ENCODE data around the gene SOSTDC1.

SOSTDC1 gene

GRCh38 chr7:16428182-16428581, 37.4 kb downstream of the SOSTDC1 start:
- no peaks in the 10 kb centered on the region for H3K9me3 ChIP-seq (ENCODE audit: insufficient read depth, low read depth, low read length)
- H3K4me3 ChIP-seq (ENCODE audit: low read length, poor library complexity, severe bottlenecking): no peak overlapping the region
- no peaks in the 10 kb centered on the region for H3F3A ChIP-seq (ENCODE audit: low read depth)
- no peaks in the 10 kb centered on the region for H3K9me2 ChIP-seq (replicated peaks; ENCODE audit: low read depth, low read length)
- no peaks in the 10 kb centered on the region for H3K36me3 ChIP-seq (ENCODE audit: insufficient read depth, low read length)
- H3K9ac ChIP-seq (ENCODE audit: low read depth, low read length, poor library complexity, severe bottlenecking): no peak overlapping the region
- H2AFZ ChIP-seq (ENCODE audit: low read length): peak overlapping the region; percentile 51
- H4K20me1 ChIP-seq (ENCODE audit: insufficient read depth, low read length, poor library complexity, severe bottlenecking): no peaks in the 10 kb centered on the region
- no peak for TF ChIP-seq CTCF (conservative IDR thresholded peaks at IDR 0.05; ENCODE audit: low read length)
- TF ChIP-seq EZH2phosphoT487 (IDR thresholded peaks at IDR 0.05; ENCODE audit: borderline replicate concordance): no peak
- peaks cover 10% of the 10 kb centered on the region for H3K4me1 ChIP-seq (ENCODE audit: insufficient read depth, low read length, poor library complexity, severe bottlenecking)
- H3K79me2 ChIP-seq (ENCODE audit: insufficient read depth, low read length): no peaks in the 10 kb centered on the region
- H3K27me3 ChIP-seq (ENCODE audit: insufficient read depth, low read length, poor library complexity, severe bottlenecking): no peaks in the 10 kb centered on the region
- H3K4me2 ChIP-seq (ENCODE audit: low read depth, low read length, poor library complexity, severe bottlenecking): no peak overlapping the region

GRCh38 chr7:16423761-16424160, 41.8 kb downstream of the SOSTDC1 start:
- no peaks in the 10 kb centered on the region for H3K79me2 ChIP-seq (ENCODE audit: insufficient read depth, low read length)
- H3K9me3 ChIP-seq (ENCODE audit: insufficient read depth, low read depth, low read length): no peaks in the 10 kb centered on the region
- TF ChIP-seq CTCF (conservative IDR thresholded peaks at IDR 0.05; ENCODE audit: low read length) (no peak), EZH2phosphoT487 (IDR thresholded peaks at IDR 0.05; ENCODE audit: borderline replicate concordance) (no peak)

GRCh38 chr7:16422917-16423316, 42.6 kb downstream of the SOSTDC1 start:
- H3K79me2 ChIP-seq (ENCODE audit: insufficient read depth, low read length): no peaks in the 10 kb centered on the region

More at GRCh38 chr7:16423761-16424160, 41.8 kb downstream of the SOSTDC1 start:
- H3K36me3 ChIP-seq (ENCODE audit: insufficient read depth, low read length): no peaks in the 10 kb centered on the region
- H3K4me2 ChIP-seq (ENCODE audit: low read depth, low read length, poor library complexity, severe bottlenecking): no peak overlapping the region
- no peak overlapping the region for H3K9ac ChIP-seq (ENCODE audit: low read depth, low read length, poor library complexity, severe bottlenecking)
- no peaks in the 10 kb centered on the region for H3K27me3 ChIP-seq (ENCODE audit: insufficient read depth, low read length, poor library complexity, severe bottlenecking)
- no peak overlapping the region for H3K4me3 ChIP-seq (ENCODE audit: low read length, poor library complexity, severe bottlenecking)
- H2AFZ ChIP-seq (ENCODE audit: low read length): no peak overlapping the region
- no peaks in the 10 kb centered on the region for H3K9me2 ChIP-seq (replicated peaks; ENCODE audit: low read depth, low read length)
- H3K4me1 ChIP-seq (ENCODE audit: insufficient read depth, low read length, poor library complexity, severe bottlenecking): peaks cover 6% of the 10 kb centered on the region
- H3F3A ChIP-seq (ENCODE audit: low read depth): no peaks in the 10 kb centered on the region
- no peaks in the 10 kb centered on the region for H4K20me1 ChIP-seq (ENCODE audit: insufficient read depth, low read length, poor library complexity, severe bottlenecking)

More at GRCh38 chr7:16422917-16423316, 42.6 kb downstream of the SOSTDC1 start:
- H4K20me1 ChIP-seq (ENCODE audit: insufficient read depth, low read length, poor library complexity, severe bottlenecking): no peaks in the 10 kb centered on the region
- H3K4me3 ChIP-seq (ENCODE audit: low read length, poor library complexity, severe bottlenecking): no peak overlapping the region
- no peaks in the 10 kb centered on the region for H3K4me1 ChIP-seq (ENCODE audit: insufficient read depth, low read length, poor library complexity, severe bottlenecking)
- H3K36me3 ChIP-seq (ENCODE audit: insufficient read depth, low read length): no peaks in the 10 kb centered on the region
- H3K27me3 ChIP-seq (ENCODE audit: insufficient read depth, low read length, poor library complexity, severe bottlenecking): no peaks in the 10 kb centered on the region
- H2AFZ ChIP-seq (ENCODE audit: low read length): no peak overlapping the region
- no peaks in the 10 kb centered on the region for H3K9me2 ChIP-seq (replicated peaks; ENCODE audit: low read depth, low read length)
- H3K9ac ChIP-seq (ENCODE audit: low read depth, low read length, poor library complexity, severe bottlenecking): no peak overlapping the region
- TF ChIP-seq CTCF (conservative IDR thresholded peaks at IDR 0.05; ENCODE audit: low read length) (peak; percentile 18; the same call in 1 of the 2 replicates), EZH2phosphoT487 (IDR thresholded peaks at IDR 0.05; ENCODE audit: borderline replicate concordance) (no peak)
- H3F3A ChIP-seq (ENCODE audit: low read depth): no peaks in the 10 kb centered on the region
- H3K9me3 ChIP-seq (ENCODE audit: insufficient read depth, low read depth, low read length): 0 out of 2 replicates have a peak, but pooled peaks cover 2% of the 10 kb centered on the region
- no peak overlapping the region for H3K4me2 ChIP-seq (ENCODE audit: low read depth, low read length, poor library complexity, severe bottlenecking)

Data from Loucy (cell line).